HEK293 (cell line): ENCODE measurements around the gene LPP.

Source experiments
- FEZF1 ChIP-seq: fragments of 450-650 bp; formaldehyde crosslinking; IDR thresholded peaks from 2 replicates; pipeline ENCODE4 v1.5.1; 2016; ENCODE audit warnings: missing biosample characterization, missing genetic modification characterization
- HIC1 ChIP-seq: fragments of 450-650 bp; formaldehyde crosslinking; IDR thresholded peaks from 2 replicates; pipeline ENCODE4 v1.5.1; 2016; ENCODE audit warnings: missing biosample characterization, missing genetic modification characterization
- INSM2 ChIP-seq: fragments of 450-650 bp; formaldehyde crosslinking; IDR thresholded peaks from 2 replicates; pipeline ENCODE4 v1.5.1; 2016; ENCODE audit warnings: missing biosample characterization, missing genetic modification characterization
- MZF1 ChIP-seq: fragments of 450-650 bp; formaldehyde crosslinking; IDR thresholded peaks from 2 replicates; pipeline ENCODE4 v1.5.1; 2017; ENCODE audit warnings: missing biosample characterization, missing genetic modification characterization, borderline replicate concordance
- OSR2 ChIP-seq: fragments of 450-650 bp; formaldehyde crosslinking; IDR thresholded peaks from 2 replicates; pipeline ENCODE4 v1.5.1; 2016; ENCODE audit warnings: missing biosample characterization, missing genetic modification characterization
- OVOL3 ChIP-seq: fragments of 450-650 bp; formaldehyde crosslinking; IDR thresholded peaks from 2 replicates; pipeline ENCODE4 v1.5.1; 2016; ENCODE audit warnings: missing biosample characterization, missing genetic modification characterization
- PATZ1 ChIP-seq: fragments of 450-650 bp; formaldehyde crosslinking; IDR thresholded peaks from 2 replicates; pipeline ENCODE4 v1.5.1; 2016; ENCODE audit warnings: missing biosample characterization, missing genetic modification characterization
- PRDM4 ChIP-seq: fragments of 450-650 bp; formaldehyde crosslinking; IDR thresholded peaks from 2 replicates; pipeline ENCODE4 v1.5.1; 2017; ENCODE audit warnings: missing biosample characterization, missing genetic modification characterization
- SP7 ChIP-seq: fragments of 450-650 bp; formaldehyde crosslinking; IDR thresholded peaks from 2 replicates; pipeline ENCODE4 v1.5.1; 2016; ENCODE audit warnings: missing biosample characterization, missing genetic modification characterization
- ZBTB11 ChIP-seq: fragments of 450-650 bp; formaldehyde crosslinking; conservative IDR thresholded peaks from 2 replicates; pipeline ENCODE4 v1.5.1; 2016; ENCODE audit warnings: low read depth, missing biosample characterization, missing genetic modification characterization
- ZBTB8A ChIP-seq: fragments of 450-650 bp; formaldehyde crosslinking; IDR thresholded peaks from 2 replicates; pipeline ENCODE4 v1.5.1; 2016; ENCODE audit warnings: missing biosample characterization, missing genetic modification characterization
- ZNF2 ChIP-seq: fragments of 450-650 bp; formaldehyde crosslinking; IDR thresholded peaks from 2 replicates; pipeline ENCODE4 v1.5.1; 2016; ENCODE audit warnings: missing biosample characterization, missing genetic modification characterization
- ZNF23 ChIP-seq: fragments of 450-650 bp; formaldehyde crosslinking; IDR thresholded peaks from 2 replicates; pipeline ENCODE4 v1.5.1; 2016; ENCODE audit warnings: missing biosample characterization, missing genetic modification characterization, borderline replicate concordance
- ZNF366 ChIP-seq: fragments of 450-650 bp; formaldehyde crosslinking; conservative IDR thresholded peaks from 2 replicates; pipeline ENCODE4 v1.5.1; 2016; ENCODE audit warnings: missing biosample characterization, missing genetic modification characterization
- ZNF501 ChIP-seq: fragments of 450-650 bp; formaldehyde crosslinking; IDR thresholded peaks from 2 replicates; pipeline ENCODE4 v1.5.1; 2016; ENCODE audit warnings: missing biosample characterization, missing genetic modification characterization
- ZNF629 ChIP-seq: fragments of 450-650 bp; formaldehyde crosslinking; IDR thresholded peaks from 2 replicates; pipeline ENCODE4 v1.5.1; 2017; ENCODE audit warnings: missing biosample characterization, missing genetic modification characterization
- ZNF843 ChIP-seq: fragments of 450-650 bp; formaldehyde crosslinking; IDR thresholded peaks from 2 replicates; pipeline ENCODE4 v1.5.1; 2016; ENCODE audit warnings: missing biosample characterization, missing genetic modification characterization
- ZSCAN16 ChIP-seq: fragments of 450-650 bp; formaldehyde crosslinking; IDR thresholded peaks from 2 replicates; pipeline ENCODE4 v1.5.1; 2016; ENCODE audit warnings: missing biosample characterization, missing genetic modification characterization
- ZXDB ChIP-seq: fragments of 450-650 bp; formaldehyde crosslinking; IDR thresholded peaks from 2 replicates; pipeline ENCODE4 v1.5.1; 2016; ENCODE audit warnings: missing biosample characterization, missing genetic modification characterization
- TF ChIP-seq, protein P1 (sequence below): fragments of 450-650 bp; formaldehyde crosslinking; IDR thresholded peaks from 2 replicates; pipeline ENCODE4 v1.5.1; 2017; ENCODE audit warnings: missing biosample characterization, missing genetic modification characterization
- TF ChIP-seq, protein P2 (sequence below): fragments of 450-650 bp; formaldehyde crosslinking; IDR thresholded peaks from 2 replicates; pipeline ENCODE4 v1.5.1; 2016; ENCODE audit warnings: missing biosample characterization, missing genetic modification characterization

LPP gene

GRCh38 chr3:188274249-188274915 lies 120.4 kb downstream of the LPP start (continued):
- TF ChIP-seq MZF1 (tag by site-specific recombination) (no peak), ZXDB (tag by site-specific recombination) (peak; percentile 75; the same call in 1 of the 2 replicates), PATZ1 (tag by site-specific recombination) (peak; percentile 26; the same call in 1 of the 2 replicates), OSR2 (peak; percentile 66; the same call in 1 of the 2 replicates), ZSCAN16 (no peak), FEZF1 (tag by site-specific recombination) (peak; percentile 91), HIC1 (tag by site-specific recombination) (peak; percentile 87), ZNF366 (peak; percentile 63; the same call in 1 of the 2 replicates), PRDM4 (tag by site-specific recombination) (peak; percentile 81), ZBTB8A (0 out of 2 replicates have a peak, but pooled peaks have one; percentile 16), ZBTB11 (tag by site-specific recombination) (no peak), ZNF501 (tag by site-specific recombination) (peak; percentile 39; the same call in 1 of the 2 replicates), OVOL3 (no peak), ZNF2 (tag by site-specific recombination) (0 out of 2 replicates have a peak, but pooled peaks have one; percentile 35), ZNF23 (no peak), ZNF843 (tag by site-specific recombination) (peak; percentile 71), SP7 (tag by site-specific recombination) (peak; percentile 75; the same call in 1 of the 2 replicates), INSM2 (tag by site-specific recombination) (0 out of 2 replicates have a peak, but pooled peaks have one; percentile 23), ZNF629 (tag by site-specific recombination) (peak; percentile 38; the same call in 1 of the 2 replicates)
- TF ChIP-seq, protein P1, sequence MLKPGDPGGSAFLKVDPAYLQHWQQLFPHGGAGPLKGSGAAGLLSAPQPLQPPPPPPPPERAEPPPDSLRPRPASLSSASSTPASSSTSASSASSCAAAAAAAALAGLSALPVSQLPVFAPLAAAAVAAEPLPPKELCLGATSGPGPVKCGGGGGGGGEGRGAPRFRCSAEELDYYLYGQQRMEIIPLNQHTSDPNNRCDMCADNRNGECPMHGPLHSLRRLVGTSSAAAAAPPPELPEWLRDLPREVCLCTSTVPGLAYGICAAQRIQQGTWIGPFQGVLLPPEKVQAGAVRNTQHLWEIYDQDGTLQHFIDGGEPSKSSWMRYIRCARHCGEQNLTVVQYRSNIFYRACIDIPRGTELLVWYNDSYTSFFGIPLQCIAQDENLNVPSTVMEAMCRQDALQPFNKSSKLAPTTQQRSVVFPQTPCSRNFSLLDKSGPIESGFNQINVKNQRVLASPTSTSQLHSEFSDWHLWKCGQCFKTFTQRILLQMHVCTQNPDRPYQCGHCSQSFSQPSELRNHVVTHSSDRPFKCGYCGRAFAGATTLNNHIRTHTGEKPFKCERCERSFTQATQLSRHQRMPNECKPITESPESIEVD = peak; percentile 86
- TF ChIP-seq, protein P2, sequence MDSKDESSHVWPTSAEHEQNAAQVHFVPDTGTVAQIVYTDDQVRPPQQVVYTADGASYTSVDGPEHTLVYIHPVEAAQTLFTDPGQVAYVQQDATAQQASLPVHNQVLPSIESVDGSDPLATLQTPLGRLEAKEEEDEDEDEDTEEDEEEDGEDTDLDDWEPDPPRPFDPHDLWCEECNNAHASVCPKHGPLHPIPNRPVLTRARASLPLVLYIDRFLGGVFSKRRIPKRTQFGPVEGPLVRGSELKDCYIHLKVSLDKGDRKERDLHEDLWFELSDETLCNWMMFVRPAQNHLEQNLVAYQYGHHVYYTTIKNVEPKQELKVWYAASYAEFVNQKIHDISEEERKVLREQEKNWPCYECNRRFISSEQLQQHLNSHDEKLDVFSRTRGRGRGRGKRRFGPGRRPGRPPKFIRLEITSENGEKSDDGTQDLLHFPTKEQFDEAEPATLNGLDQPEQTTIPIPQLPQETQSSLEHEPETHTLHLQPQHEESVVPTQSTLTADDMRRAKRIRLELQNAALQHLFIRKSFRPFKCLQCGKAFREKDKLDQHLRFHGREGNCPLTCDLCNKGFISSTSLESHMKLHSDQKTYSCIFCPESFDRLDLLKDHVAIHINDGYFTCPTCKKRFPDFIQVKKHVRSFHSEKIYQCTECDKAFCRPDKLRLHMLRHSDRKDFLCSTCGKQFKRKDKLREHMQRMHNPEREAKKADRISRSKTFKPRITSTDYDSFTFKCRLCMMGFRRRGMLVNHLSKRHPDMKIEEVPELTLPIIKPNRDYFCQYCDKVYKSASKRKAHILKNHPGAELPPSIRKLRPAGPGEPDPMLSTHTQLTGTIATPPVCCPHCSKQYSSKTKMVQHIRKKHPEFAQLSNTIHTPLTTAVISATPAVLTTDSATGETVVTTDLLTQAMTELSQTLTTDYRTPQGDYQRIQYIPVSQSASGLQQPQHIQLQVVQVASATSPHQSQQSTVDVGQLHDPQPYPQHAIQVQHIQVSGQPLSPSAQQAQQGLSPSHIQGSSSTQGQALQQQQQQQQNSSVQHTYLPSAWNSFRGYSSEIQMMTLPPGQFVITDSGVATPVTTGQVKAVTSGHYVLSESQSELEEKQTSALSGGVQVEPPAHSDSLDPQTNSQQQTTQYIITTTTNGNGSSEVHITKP (tag by site-specific recombination) = peak; percentile 61
